AG04450 (cell line): ENCODE measurements around the gene NET1. TPM values are rescaled to one million over a fixed set of nuclear protein-coding genes. Genes with fewer than 3 reads are reported as not detected.
A peak's percentile ranks its signal among the peaks of the same experiment; 100 is the strongest.

Experiments used
- CTCF ChIA-PET: fragments of 300-600, 350-600 bp; formaldehyde crosslinking; extraction: SDS; loops from one replicate; lab custom pipeline; 2022; ENCODE audit warnings: antibody characterized with exemption, inconsistent platforms; lab: Charles Lee
- POLR2A ChIA-PET: fragments of 350-600 bp; formaldehyde crosslinking; extraction: SDS; loops from one replicate; lab custom pipeline; 2021; ENCODE audit warnings: antibody characterized with exemption, inconsistent platforms; lab: Yijun Ruan, JAX
- DNase-seq: peaks from one replicate; pipeline ENCODE4 v3.0.0-alpha.2; 2011; ENCODE audit warnings: low read depth, low spot score
- H3K27ac ChIP-seq: one replicate; pipeline ENCODE4 v1.5.1; 2012; ENCODE audit warnings: low read depth, low read length, control low read depth
- H3K27me3 ChIP-seq: one replicate; pipeline ENCODE4 v1.6.0; 2012; ENCODE audit warnings: low read length; ENCODE audit not compliant: control insufficient read depth, insufficient read depth
- H3K4me3 ChIP-seq: 2 replicates; pipeline ENCODE4 v1.5.1; 2011; ENCODE audit warnings: mild to moderate bottlenecking, low read depth, low read length, control low read depth
- H3K9me3 ChIP-seq: 2 replicates; pipeline ENCODE4 v1.5.1; 2012; ENCODE audit warnings: low read length; ENCODE audit not compliant: control insufficient read depth, insufficient read depth
- CTCF ChIP-seq: IDR thresholded peaks from 2 replicates; pipeline ENCODE4 v1.5.1; 2011; ENCODE audit warnings: low read depth, low read length, control low read depth, inconsistent platforms
- polyA plus RNA-seq: library from polyadenylated mRNA; depleted of rRNA; stranded (reverse); fragments of >200 nt; gene quantifications from 2 replicates; pipeline ENCODE4 v1.2.3, GENCODE V29; 2011

Gene NET1
- polyA plus RNA-seq, 1 experiment = 46.8 TPM

- no peaks in the 10 kb centered on the region for H3K9me3 ChIP-seq
- DNase-seq = no peak
- peak overlapping the region; percentile 53 for H3K4me3 ChIP-seq
- no peak overlapping the region for H3K27ac ChIP-seq
- ChIA-PET POLR2A (no interaction called here), CTCF (interaction anchor here (3.2 to 11.1 kb wide), 2 partner anchors 174 to 181 kb away, joined by 11 to 309 read pairs; no protein-coding TSS in a partner anchor)
- H3K27me3 ChIP-seq = no peaks in the 10 kb centered on the region
- TF ChIP-seq CTCF = no peak
Measured at GRCh38 chr10:5449227-5449626, 36.9 kb downstream of the NET1 start.

- Histone ChIP-seq H3K9me3 (no peaks in the 10 kb centered on the region), H3K27ac (peak overlapping the region; percentile 22), H3K4me3 (peak overlapping the region; percentile 53), H3K27me3 (no peaks in the 10 kb centered on the region)
- peak; percentile 41 for TF ChIP-seq CTCF
- ChIA-PET CTCF (interaction anchor here (1.6 kb wide), 1 partner anchor 173 kb away, joined by 8 read pairs; no protein-coding TSS in a partner anchor), POLR2A (no interaction called here)
- DNase-seq = peak; percentile 52
Measured at GRCh38 chr10:5449823-5450222, 37.5 kb downstream of the NET1 start.

GRCh38 chr10:5450605-5451384, 38.4 kb downstream of the NET1 start:
- ChIA-PET POLR2A (no interaction called here), CTCF (interaction anchor here (1.6 kb wide), 1 partner anchor 172 kb away, joined by 8 read pairs; no protein-coding TSS in a partner anchor)
- no peak for TF ChIP-seq CTCF
- no peak overlapping the region for H3K4me3 ChIP-seq
- H3K27me3 ChIP-seq = no peaks in the 10 kb centered on the region
- no peak overlapping the region for H3K27ac ChIP-seq
- no peak for DNase-seq
- no peaks in the 10 kb centered on the region for H3K9me3 ChIP-seq

- ChIA-PET CTCF (interaction anchor here (0.9 to 3.6 kb wide), 3 partner anchors 169 to 639 kb away, joined by 3 to 12 read pairs (median 3); no protein-coding TSS in a partner anchor), POLR2A (interaction anchor here (1.1 kb wide), 1 partner anchor 190 kb away, joined by 3 read pairs; no protein-coding TSS in a partner anchor)
- no peak overlapping the region for H3K27ac ChIP-seq
- no peak for TF ChIP-seq CTCF
- no peak overlapping the region for H3K4me3 ChIP-seq
- no peaks in the 10 kb centered on the region for H3K9me3 ChIP-seq
- H3K27me3 ChIP-seq = no peaks in the 10 kb centered on the region
- DNase-seq = no peak
Measured at GRCh38 chr10:5453749-5454489, 41.6 kb downstream of the NET1 start.
